ENCODE results near the gene GPS2.
"Not testable (repeated sequence)": the region's sequence is repeated elsewhere in the genome, so short reads cannot be mapped to it uniquely, and the experiment has no call there.

The GPS2 gene

GRCh38 chr17:7336240-7337175 lies 21.3 kb upstream of the GPS2 start, which contains the start of gene ACAP1:
ACAP1 (plus strand) TSS chr17:7336529; CDS start chr17:7336735, 206 bp downstream.
- DNase-seq: peak in 1 of 2 donors; percentile 16

GRCh38 chr17:7335765-7336164 lies 20.6 kb upstream of the GPS2 start:
- not testable (repeated sequence) for DNase-seq

- DNase-seq: no peak
Measured at GRCh38 chr17:7334938-7335538, 19.9 kb upstream of the GPS2 start.

- not testable (repeated sequence) for DNase-seq
Measured at GRCh38 chr17:7332600-7333069, 17.5 kb upstream of the GPS2 start.

- no peak for DNase-seq
Measured at GRCh38 chr17:7332111-7332510, 17.0 kb upstream of the GPS2 start.

- no peak for DNase-seq
Measured at GRCh38 chr17:7330638-7331015, 15.5 kb upstream of the GPS2 start.

- DNase-seq: peak; percentile 74 to 78
Measured at GRCh38 chr17:7329997-7330637, 15.0 kb upstream of the GPS2 start.

GRCh38 chr17:7329374-7329996 lies 14.3 kb upstream of the GPS2 start:
- DNase-seq: peak; percentile 97 to 100

- peak in 1 of 2 donors; percentile 9 for DNase-seq
Measured at GRCh38 chr17:7328840-7329373, 13.7 kb upstream of the GPS2 start, which contains the start of gene NEURL4. NEURL4 (minus strand) TSS chr17:7329335; CDS start chr17:7329312, 23 bp downstream.

GRCh38 chr17:7328009-7328408 lies 12.8 kb upstream of the GPS2 start:
- DNase-seq: no peak

GRCh38 chr17:7327501-7327900 lies 12.3 kb upstream of the GPS2 start:
- DNase-seq: no peak

GRCh38 chr17:7327056-7327455 lies 11.9 kb upstream of the GPS2 start:
- no peak for DNase-seq

GRCh38 chr17:7326186-7326585 lies 11.0 kb upstream of the GPS2 start:
- DNase-seq: no peak

GRCh38 chr17:7325031-7325528 lies 9.9 kb upstream of the GPS2 start:
- no peak for DNase-seq

GRCh38 chr17:7324438-7324779 lies 9.2 kb upstream of the GPS2 start:
- no peak for DNase-seq

GRCh38 chr17:7323731-7324437 lies 8.7 kb upstream of the GPS2 start:
- DNase-seq: peak in 1 of 2 donors; percentile 71

GRCh38 chr17:7322520-7323194 lies 7.5 kb upstream of the GPS2 start:
- no peak for DNase-seq

- no peak for DNase-seq
Measured at GRCh38 chr17:7321466-7321865, 6.3 kb upstream of the GPS2 start.

- DNase-seq: no peak
Measured at GRCh38 chr17:7318121-7318860, 3.1 kb upstream of the GPS2 start.

- DNase-seq: no peak
Measured at GRCh38 chr17:7317161-7317803, 2.1 kb upstream of the GPS2 start.

Measured in inflammatory macrophage treated with lipopolysaccharide for 1 hour (primary cell).